Measurements from ENCODE around the gene EMC1. TPM values are rescaled to one million over a fixed set of nuclear protein-coding genes. Genes with fewer than 3 reads are reported as not detected.
A peak's percentile ranks its signal among the peaks of the same experiment; 100 is the strongest.
"Not testable (repeated sequence)": the region's sequence is repeated elsewhere in the genome, so short reads cannot be mapped to it uniquely, and the experiment has no call there.

EMC1 gene
- polyA plus RNA-seq, 3 donors = 14.7 to 27.1 (median 18.5) TPM

- Mint-ChIP-seq H3K9me3 (no peaks in the 10 kb centered on the region), H3K27me3 (ENCODE audit: low read depth in 3 of 3) (peaks cover 0 to 2% (median 0%) of the 10 kb centered on the region in 3 donors), H3K27ac (peak overlapping the region in 2 of 7 donors; percentile 52 to 76), H3K4me1 (peaks cover 13% of the 10 kb centered on the region), H3K36me3 (peaks cover 48 to 61% of the 10 kb centered on the region in 2 donors), H3K4me3 (no peak overlapping the region)
- Histone ChIP-seq H3K4me3 (replicated peaks in 1 of 3; ENCODE audit: low read depth in 2 of 3, low read length in 3 of 3) (no peak overlapping the region), H3K9ac (ENCODE audit: insufficient read depth, low read length, poor library complexity, severe bottlenecking) (no peak overlapping the region), H3K27me3 (ENCODE audit: control insufficient read depth in 2 of 2, insufficient read depth in 2 of 2, low read length in 2 of 2) (no peaks in the 10 kb centered on the region), H2AFZ (ENCODE audit: insufficient read depth, low read depth, low read length, poor library complexity, severe bottlenecking) (no peak overlapping the region), H3K4me2 (replicated peaks; ENCODE audit: extremely low read depth, low read length, poor library complexity, severe bottlenecking) (no peak overlapping the region), H3K4me1 (ENCODE audit: control insufficient read depth in 1 of 2, insufficient read depth in 2 of 2, low read length in 2 of 2) (peaks cover 6 to 12% of the 10 kb centered on the region in 2 donors), H3K27ac (ENCODE audit: low read depth in 1 of 2, low read length in 2 of 2) (no peak overlapping the region), H3K9me3 (replicated peaks in 1 of 2; ENCODE audit: control insufficient read depth in 1 of 2, insufficient read depth in 1 of 2, low read length in 2 of 2) (no peaks in the 10 kb centered on the region), H3K79me2 (ENCODE audit: insufficient read depth, low read length) (peaks cover 24% of the 10 kb centered on the region), H3K36me3 (replicated peaks in 1 of 2; ENCODE audit: control insufficient read depth in 1 of 2, insufficient read depth in 2 of 2, low read length in 2 of 2) (peaks cover 48 to 65% of the 10 kb centered on the region in 2 donors), H4K20me1 (ENCODE audit: insufficient read depth, low read length) (no peaks in the 10 kb centered on the region)
- TF ChIP-seq, protein P1, sequence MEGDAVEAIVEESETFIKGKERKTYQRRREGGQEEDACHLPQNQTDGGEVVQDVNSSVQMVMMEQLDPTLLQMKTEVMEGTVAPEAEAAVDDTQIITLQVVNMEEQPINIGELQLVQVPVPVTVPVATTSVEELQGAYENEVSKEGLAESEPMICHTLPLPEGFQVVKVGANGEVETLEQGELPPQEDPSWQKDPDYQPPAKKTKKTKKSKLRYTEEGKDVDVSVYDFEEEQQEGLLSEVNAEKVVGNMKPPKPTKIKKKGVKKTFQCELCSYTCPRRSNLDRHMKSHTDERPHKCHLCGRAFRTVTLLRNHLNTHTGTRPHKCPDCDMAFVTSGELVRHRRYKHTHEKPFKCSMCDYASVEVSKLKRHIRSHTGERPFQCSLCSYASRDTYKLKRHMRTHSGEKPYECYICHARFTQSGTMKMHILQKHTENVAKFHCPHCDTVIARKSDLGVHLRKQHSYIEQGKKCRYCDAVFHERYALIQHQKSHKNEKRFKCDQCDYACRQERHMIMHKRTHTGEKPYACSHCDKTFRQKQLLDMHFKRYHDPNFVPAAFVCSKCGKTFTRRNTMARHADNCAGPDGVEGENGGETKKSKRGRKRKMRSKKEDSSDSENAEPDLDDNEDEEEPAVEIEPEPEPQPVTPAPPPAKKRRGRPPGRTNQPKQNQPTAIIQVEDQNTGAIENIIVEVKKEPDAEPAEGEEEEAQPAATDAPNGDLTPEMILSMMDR (IDR thresholded peaks at IDR 0.05) = no peak
- intact Hi-C loops (cut with micrococcal nuclease) = no loop called here
- WGBS (ENCODE audit: insufficient coverage) = 76% methylated on average over 11 of the region's 15 CpGs
- no peak for DNase-seq
Measured at GRCh38 chr1:19257178-19257914, 6.0 kb upstream of the EMC1 start.

GRCh38 chr1:19256301-19256700 lies 5.0 kb upstream of the EMC1 start:
- H3K4me2 ChIP-seq (replicated peaks; ENCODE audit: extremely low read depth, low read length, poor library complexity, severe bottlenecking); H3K4me3 ChIP-seq (replicated peaks in 1 of 3; ENCODE audit: low read depth in 2 of 3, low read length in 3 of 3); H3K4me3 Mint-ChIP-seq; H3K9ac ChIP-seq (ENCODE audit: insufficient read depth, low read length, poor library complexity, severe bottlenecking); DNase-seq; H3K9me3 ChIP-seq (replicated peaks in 1 of 2; ENCODE audit: control insufficient read depth in 1 of 2, insufficient read depth in 1 of 2, low read length in 2 of 2); H3K27ac ChIP-seq (ENCODE audit: low read depth in 1 of 2, low read length in 2 of 2); H2AFZ ChIP-seq (ENCODE audit: insufficient read depth, low read depth, low read length, poor library complexity, severe bottlenecking); H4K20me1 ChIP-seq (ENCODE audit: insufficient read depth, low read length); H3K27me3 ChIP-seq (ENCODE audit: control insufficient read depth in 2 of 2, insufficient read depth in 2 of 2, low read length in 2 of 2); intact Hi-C loops (cut with micrococcal nuclease); H3K9me3 Mint-ChIP-seq; H3K27me3 Mint-ChIP-seq (ENCODE audit: low read depth in 3 of 3): not testable (repeated sequence)
- peaks cover 48 to 65% of the 10 kb centered on the region in 2 donors for H3K36me3 ChIP-seq (replicated peaks in 1 of 2; ENCODE audit: control insufficient read depth in 1 of 2, insufficient read depth in 2 of 2, low read length in 2 of 2)
- peak overlapping the region in 1 of 7 donors; percentile 59 for H3K27ac Mint-ChIP-seq
- H3K4me1 ChIP-seq (ENCODE audit: control insufficient read depth in 1 of 2, insufficient read depth in 2 of 2, low read length in 2 of 2) = peaks cover 12 to 21% of the 10 kb centered on the region in 2 donors
- H3K4me1 Mint-ChIP-seq = peaks cover 19% of the 10 kb centered on the region
- peaks cover 48 to 61% of the 10 kb centered on the region in 2 donors for H3K36me3 Mint-ChIP-seq
- H3K79me2 ChIP-seq (ENCODE audit: insufficient read depth, low read length) = peaks cover 33% of the 10 kb centered on the region
- WGBS (ENCODE audit: insufficient coverage) = 100% methylated on average over 3 of the region's 5 CpGs

All from CD14-positive monocyte (primary cell).